ENCODE results near the gene ASMT.
A peak's percentile ranks its signal among the peaks of the same experiment; 100 is the strongest.
"Not testable (repeated sequence)": the region's sequence is repeated elsewhere in the genome, so short reads cannot be mapped to it uniquely, and the experiment has no call there.

The ASMT gene

DNA sequence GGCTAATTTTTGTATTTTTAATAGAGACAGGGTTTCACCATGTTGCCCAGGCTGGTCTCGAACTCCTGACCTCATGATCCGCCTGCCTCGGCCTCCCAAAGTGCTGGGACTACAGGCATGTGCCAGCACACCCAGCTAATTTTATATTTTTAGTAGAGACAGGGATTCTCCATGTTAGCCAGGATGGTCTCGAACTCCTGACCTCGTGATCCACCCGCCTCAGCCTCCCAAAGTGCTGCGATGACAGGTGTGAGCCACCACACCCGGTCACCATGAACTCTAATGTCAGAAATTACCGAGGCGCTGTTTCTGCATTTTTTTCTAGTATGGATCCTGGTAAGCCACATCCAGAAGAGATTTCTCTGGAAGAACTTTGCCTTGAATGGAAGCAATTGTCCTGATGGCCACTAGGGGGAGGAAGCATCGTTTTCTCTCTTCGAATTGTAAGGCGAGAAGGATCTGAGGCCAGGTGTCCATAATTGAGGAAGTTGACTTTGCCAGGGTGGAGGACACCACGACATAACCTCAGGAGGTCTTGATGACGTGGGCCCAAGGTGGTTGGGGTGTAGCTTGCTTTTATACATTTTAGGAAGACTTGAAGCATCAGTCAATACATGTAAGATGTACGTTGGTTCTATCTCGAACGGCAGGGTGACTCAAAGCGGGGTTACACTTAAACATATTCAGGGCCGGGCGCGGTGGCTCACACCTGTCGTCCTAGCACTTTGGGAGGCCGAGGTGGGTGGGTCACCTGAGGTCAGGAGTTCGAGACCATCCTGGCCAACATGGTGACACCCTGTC is 37.4 kb downstream of the ASMT start:
- DNase-seq (ENCODE audit: low read depth) = not testable (repeated sequence)

DNA sequence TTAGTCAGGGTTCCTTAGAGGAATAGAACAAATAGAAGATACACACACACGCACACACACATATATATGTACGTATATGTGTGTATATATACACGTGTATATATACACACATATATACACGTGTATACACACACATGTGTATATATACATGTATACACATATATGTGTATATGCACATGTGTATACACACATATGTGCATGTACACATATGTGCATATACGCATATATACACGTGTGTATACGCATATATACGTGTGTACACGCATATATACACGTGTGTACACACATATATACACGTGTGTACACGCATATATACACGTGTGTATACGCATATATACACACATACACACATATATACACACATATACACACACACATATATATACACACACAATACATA is 41.5 kb downstream of the ASMT start:
- DNase-seq (ENCODE audit: low read depth) = no peak

DNA sequence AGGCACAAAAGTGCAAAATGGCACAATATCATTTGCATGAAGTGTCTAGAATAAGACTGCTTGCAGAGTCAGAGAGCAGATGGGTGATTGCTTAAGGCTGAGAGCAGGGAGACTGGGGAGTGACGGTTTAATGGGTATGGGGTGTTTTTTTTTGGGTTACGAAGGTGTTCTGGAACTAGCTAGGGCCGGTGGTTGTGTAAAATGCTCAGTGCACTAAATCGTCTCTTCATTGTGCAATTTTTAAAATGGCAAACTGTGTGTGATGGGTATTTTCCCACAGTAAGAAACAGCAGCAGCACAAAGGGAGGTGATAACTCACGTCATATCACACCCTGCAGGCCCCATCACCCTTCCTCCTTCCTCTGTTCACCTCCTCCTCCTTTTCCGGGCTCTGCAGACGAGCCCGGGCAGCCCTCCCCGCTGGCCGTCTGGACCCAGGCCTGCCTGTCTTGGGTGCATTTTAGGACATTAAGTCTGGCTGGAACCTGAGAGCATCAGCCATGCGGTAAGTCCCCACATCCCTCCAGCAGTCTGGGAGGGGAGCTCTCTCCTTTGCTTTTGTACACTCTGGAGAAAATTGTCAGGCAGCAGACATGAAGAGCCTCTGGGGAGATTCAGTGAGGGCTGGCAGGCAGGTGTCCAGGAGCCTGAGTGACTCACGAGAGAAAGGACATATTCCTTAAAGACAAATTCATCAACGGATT is 42.7 kb downstream of the ASMT start:
- DNase-seq (ENCODE audit: low read depth) = peak; percentile 46

- no peak for DNase-seq (ENCODE audit: low read depth)
Measured at GRCh38 chrX:1658071-1658491, 43.2 kb downstream of the ASMT start.

- no peak for DNase-seq (ENCODE audit: low read depth)
Measured at GRCh38 chrX:1659664-1660461, 45.0 kb downstream of the ASMT start.

DNA sequence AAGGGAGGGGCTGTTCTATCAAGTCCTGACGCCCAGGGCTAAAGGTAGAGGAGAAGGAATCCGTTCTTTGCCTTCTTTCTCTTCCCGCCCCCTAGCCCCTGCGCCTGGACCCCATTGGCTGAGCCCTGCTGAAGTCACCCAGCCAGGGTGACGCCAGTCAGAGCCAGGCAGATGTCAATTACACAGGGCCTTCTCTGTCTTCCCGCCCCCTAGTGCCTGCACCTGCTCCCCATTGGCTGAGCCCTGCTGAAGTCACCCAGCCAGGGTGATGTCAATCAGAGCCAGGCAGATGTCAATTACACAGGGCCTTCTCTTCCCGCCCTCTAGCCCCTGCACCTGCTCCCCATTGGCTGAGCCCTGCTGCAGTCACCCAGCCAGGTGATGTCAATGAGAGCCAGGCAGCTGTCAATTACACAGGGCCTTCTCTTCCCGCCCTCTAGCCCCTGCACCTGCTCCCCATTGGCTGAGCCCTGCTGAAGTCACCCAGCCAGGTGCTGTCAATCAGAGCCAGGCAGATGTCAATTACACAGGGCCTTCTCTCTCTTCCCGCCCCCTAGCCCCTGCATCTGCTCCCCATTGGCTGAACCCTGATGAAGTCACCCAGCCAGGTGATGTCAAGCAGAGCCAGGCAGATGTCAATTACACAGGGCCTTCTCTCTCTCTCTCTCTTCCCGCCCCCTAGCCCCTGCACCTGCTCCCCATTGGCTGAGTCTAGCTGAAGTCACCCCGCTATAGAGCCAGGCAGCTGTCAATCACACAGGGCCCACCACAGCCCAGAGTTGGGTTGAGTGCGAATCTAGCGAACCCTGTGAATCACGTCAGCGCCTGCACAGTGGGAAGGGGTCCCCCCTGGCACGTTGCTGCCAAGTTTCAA is 46.4 kb downstream of the ASMT start:
- DNase-seq (ENCODE audit: low read depth) = peak; percentile 87

DNA sequence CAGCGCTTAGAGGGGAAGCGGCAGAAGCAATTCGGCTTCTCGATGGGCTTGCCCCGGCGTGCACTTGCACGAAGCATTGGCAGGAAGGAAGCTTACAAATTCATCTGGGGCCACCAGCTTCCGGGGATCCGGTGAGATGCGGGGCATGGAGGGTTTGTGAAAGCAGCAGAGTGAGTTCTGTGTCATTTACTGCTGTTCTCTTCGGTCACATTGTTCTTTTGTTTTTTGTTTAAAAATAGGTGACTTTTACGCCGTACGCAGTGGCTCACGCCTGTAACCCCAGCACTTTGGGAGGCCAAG is 47.0 kb downstream of the ASMT start:
- DNase-seq (ENCODE audit: low read depth) = no peak

DNA sequence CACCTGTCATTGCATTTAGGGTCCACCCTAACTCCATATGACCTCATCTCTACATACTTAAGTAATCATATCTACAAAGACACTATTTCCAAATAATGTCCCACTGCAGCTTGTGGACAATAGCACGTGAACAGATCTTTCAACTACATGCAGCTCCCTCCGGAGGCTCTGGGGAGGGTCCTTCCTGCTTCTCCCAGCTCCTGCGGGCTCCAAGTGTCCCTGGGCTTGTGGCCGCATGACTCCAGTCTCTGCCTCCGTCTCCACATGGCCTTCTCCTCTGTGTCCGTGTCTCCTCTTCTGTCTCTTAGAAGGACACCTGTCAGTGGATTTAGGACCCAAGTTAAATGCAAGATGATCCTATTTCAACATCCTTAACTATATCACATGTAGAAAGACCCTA is 52.7 kb downstream of the ASMT start:
- DNase-seq (ENCODE audit: low read depth) = no peak

DNA sequence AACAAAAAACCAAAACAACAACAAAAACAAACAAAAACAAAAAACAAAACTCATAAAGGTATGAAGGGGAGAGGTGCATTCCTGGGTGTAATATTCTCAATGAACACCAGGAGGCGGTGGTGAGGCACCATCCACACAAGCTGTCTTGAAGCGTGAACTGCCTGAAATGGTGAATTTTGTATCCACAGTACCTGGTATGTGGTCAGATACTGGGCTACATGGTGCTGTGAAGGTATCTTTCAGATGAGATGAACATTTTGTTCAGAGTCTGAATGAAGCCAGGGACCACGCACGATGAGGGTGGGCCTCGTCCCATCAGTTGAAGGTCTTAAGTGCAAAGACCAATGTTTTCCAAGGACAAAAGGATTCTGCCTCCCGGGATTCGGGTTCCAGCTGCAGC is 58.5 kb downstream of the ASMT start:
- DNase-seq (ENCODE audit: low read depth) = no peak

- DNase-seq (ENCODE audit: low read depth) = no peak
Measured at GRCh38 chrX:1676866-1677265, 62.0 kb downstream of the ASMT start.

GRCh38 chrX:1679238-1679637 is 64.4 kb downstream of the ASMT start:
- no peak for DNase-seq (ENCODE audit: low read depth)

DNA sequence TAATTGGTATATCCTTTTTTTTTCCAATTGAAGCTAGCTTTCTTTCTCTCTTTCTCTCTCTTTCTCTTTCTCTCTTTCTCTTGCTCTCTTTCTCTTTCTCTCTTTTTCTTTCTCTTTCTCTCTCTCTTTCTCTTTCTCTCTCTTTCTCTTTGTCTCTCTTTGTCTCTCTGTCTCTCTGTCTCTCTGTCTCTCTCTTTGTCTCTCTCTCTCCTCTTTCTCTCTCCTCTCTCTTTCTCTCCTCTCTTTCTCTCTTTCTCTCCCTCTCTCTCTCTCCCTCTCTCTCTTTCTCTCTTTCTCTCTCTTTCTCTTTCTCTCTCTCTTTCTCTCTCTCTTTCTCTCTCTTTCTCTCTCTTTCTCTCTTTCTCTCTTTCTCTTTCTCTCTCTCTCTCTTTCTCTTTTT is 66.6 kb downstream of the ASMT start:
- DNase-seq (ENCODE audit: low read depth) = no peak

- DNase-seq (ENCODE audit: low read depth) = not testable (repeated sequence)
Measured at GRCh38 chrX:1681856-1682255, 67.0 kb downstream of the ASMT start.

GRCh38 chrX:1682501-1682900 is 67.6 kb downstream of the ASMT start:
- not testable (repeated sequence) for DNase-seq (ENCODE audit: low read depth)

DNA sequence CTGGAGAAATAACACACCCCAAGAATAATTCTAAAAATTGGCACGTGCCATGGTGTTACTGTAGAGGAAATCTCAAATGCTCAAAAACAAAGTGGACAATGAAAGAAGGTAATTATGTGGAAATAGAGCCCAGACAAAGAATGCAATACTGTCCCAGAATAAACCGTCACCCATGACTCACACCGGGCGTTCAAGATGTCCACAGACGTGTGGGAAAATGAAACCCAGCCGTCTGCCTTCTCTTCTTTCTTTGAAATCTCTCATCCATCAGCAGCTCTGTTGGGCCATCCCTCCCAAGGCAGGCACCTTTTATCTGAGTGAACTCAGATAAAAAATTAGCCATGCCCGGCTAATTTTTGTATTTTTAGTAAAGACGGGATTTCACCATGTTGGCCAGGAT is 70.0 kb downstream of the ASMT start:
- not testable (repeated sequence) for DNase-seq (ENCODE audit: low read depth)

DNA sequence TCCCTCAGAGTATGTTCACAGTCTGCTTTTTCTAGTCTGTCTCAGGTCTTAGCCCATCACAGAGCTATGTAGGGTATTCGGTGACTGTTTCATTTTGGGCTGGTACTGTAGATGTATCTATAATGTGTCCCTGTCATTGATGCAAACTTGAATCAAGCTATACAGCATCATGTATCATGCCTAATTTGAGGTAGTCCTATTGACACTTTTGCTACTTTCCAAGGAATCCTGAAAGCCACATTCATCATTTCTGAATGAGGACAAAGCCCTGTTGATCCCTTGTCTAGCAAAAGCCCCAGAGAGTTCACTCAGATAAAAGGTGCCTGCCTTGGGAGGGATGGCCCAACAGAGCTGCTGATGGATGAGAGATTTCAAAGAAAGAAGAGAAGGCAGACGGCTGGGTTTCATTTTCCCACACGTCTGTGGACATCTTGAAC is 70.6 kb downstream of the ASMT start:
- not testable (repeated sequence) for DNase-seq (ENCODE audit: low read depth)

- DNase-seq (ENCODE audit: low read depth) = no peak
Measured at GRCh38 chrX:1686642-1687041, 71.8 kb downstream of the ASMT start.

All from stimulated activated CD8-positive, alpha-beta memory T cell treated with anti-CD3 and anti-CD28 coated beads, Interleukin-12 subunit alpha, Interleukin-12 subunit beta, amount 100 ng/mL, for 1 hour (primary cell).